ENCODE measurements around the gene PLCD3. TPM values are rescaled to one million over a fixed set of nuclear protein-coding genes. Genes with fewer than 3 reads are reported as not detected.

Gene PLCD3
- total and polyA plus RNA-seq, 2 of the 13 experiments (the other 11 are each of a cell fraction or from before 2014, with no cell fraction given), result 11.3 to 39.1 TPM

- TF ChIP-seq ZBTB10 (CRISPR knock-in tag; IDR thresholded peaks at IDR 0.05; ENCODE audit: borderline replicate concordance) (0 out of 2 replicates have a peak, but pooled peaks have one; percentile 47), ZNF549 (CRISPR knock-in tag; IDR thresholded peaks at IDR 0.05) (no peak), ZNF772 (CRISPR knock-in tag; IDR thresholded peaks at IDR 0.05) (no peak), ZNF740 (CRISPR knock-in tag; IDR thresholded peaks at IDR 0.05) (no peak), MAZ (IDR thresholded peaks at IDR 0.05; ENCODE audit: borderline replicate concordance, low read depth, low read length) (no peak), MAZ (CRISPR knock-in tag; IDR thresholded peaks at IDR 0.05; ENCODE audit: low read depth) (no peak), ZNF790 (CRISPR knock-in tag; IDR thresholded peaks at IDR 0.05; ENCODE audit: borderline replicate concordance) (no peak), TFE3 (CRISPR knock-in tag; IDR thresholded peaks at IDR 0.05) (peak; percentile 93), HMGXB3 (CRISPR knock-in tag; IDR thresholded peaks at IDR 0.05; ENCODE audit: borderline replicate concordance) (peak; percentile 75; the same call in 1 of the 2 replicates), SNAPC2 (CRISPR knock-in tag; IDR thresholded peaks at IDR 0.05) (no peak), ZNF589 (CRISPR knock-in tag; conservative IDR thresholded peaks at IDR 0.05) (no peak), ZNF572 (CRISPR knock-in tag; IDR thresholded peaks at IDR 0.05) (no peak), ZNF20 (CRISPR knock-in tag; IDR thresholded peaks at IDR 0.05) (no peak), ZNF275 (CRISPR knock-in tag; IDR thresholded peaks at IDR 0.05; ENCODE audit: borderline replicate concordance) (0 out of 2 replicates have a peak, but pooled peaks have one; percentile 27), U2AF2 (IDR thresholded peaks at IDR 0.05; ENCODE audit: low read depth, low read length) (no peak), HNRNPUL1 (IDR thresholded peaks at IDR 0.05; ENCODE audit: low read depth, low read length) (no peak), ZSCAN29 (CRISPR knock-in tag; conservative IDR thresholded peaks at IDR 0.05) (no peak), NFKBIZ (CRISPR knock-in tag; IDR thresholded peaks at IDR 0.05) (no peak)
Measured at GRCh38 chr17:45101883-45102811, 30.2 kb downstream of the PLCD3 start (continued).
